ENCODE measurements around the gene TTC5.
"Not testable (repeated sequence)": the region's sequence is repeated elsewhere in the genome, so short reads cannot be mapped to it uniquely, and the experiment has no call there.

The TTC5 gene

DNA sequence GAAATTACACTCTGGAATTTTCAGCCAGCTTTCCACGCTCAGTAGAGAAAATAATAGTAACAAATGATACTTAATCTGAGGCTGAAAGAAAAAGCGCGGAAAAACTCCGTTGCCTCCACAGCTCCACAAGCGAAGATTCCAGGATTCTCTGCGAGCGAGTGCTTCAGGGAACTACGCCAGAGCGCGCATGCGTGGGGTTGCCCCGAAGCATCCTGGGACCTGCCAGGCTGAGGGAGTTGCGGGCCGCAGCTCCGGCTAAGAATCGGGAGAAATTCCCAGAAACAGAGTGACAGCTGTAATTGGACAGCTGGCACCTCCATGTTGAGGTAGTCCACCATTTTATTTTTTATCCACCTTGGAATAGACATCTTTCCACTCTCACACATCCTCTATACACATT lies 12.0 kb upstream of the TTC5 start:
- no peaks in the 10 kb centered on the region for H3K27me3 ChIP-seq (ENCODE audit: control insufficient read depth in 5 of 5, insufficient read depth in 4 of 5, low read length in 5 of 5)
- no peaks in the 10 kb centered on the region for H3K9me3 ChIP-seq (ENCODE audit: control insufficient read depth in 5 of 5, low read length in 5 of 5)
- no peak overlapping the region for H3K27ac ChIP-seq (ENCODE audit: low read depth, low read length)
- H3K4me3 ChIP-seq (ENCODE audit: low read depth in 1 of 5, low read length in 5 of 5), result no peak overlapping the region
- no peaks in the 10 kb centered on the region for H3K4me1 ChIP-seq (ENCODE audit: control insufficient read depth in 5 of 5, insufficient read depth in 5 of 5, low read length in 5 of 5)
- H3K9ac ChIP-seq (ENCODE audit: low read length in 5 of 5), result no peak overlapping the region
- H3K36me3 ChIP-seq (ENCODE audit: control insufficient read depth in 5 of 5, insufficient read depth in 5 of 5, low read length in 5 of 5), result peaks cover 25 to 54% (median 50%) of the 10 kb centered on the region in 5 donors

DNA sequence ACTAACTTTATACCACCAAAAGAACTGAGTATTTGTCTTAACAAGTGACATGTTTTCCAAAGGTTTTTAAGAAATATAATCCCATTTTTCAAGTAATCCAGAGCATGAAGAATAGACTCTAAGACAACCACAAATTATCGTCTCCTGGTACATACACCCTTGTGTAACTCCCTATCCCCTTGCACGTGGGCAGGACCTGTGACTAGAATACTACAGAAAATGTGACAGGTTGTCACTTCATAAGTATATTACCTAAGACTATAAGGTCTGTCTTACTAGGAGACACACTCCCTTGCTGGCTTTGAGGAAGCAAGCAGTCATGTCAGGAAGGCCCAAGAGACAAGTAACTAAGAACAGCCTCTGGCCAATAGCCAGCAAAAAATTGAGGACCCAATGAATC lies 8.3 kb upstream of the TTC5 start:
- no peak overlapping the region for H3K27ac ChIP-seq (ENCODE audit: low read depth, low read length)
- H3K27me3 ChIP-seq (ENCODE audit: control insufficient read depth in 5 of 5, insufficient read depth in 4 of 5, low read length in 5 of 5), result no peaks in the 10 kb centered on the region
- H3K9ac ChIP-seq (ENCODE audit: low read length in 5 of 5), result no peak overlapping the region
- H3K36me3 ChIP-seq (ENCODE audit: control insufficient read depth in 5 of 5, insufficient read depth in 5 of 5, low read length in 5 of 5), result peaks cover 23 to 59% (median 54%) of the 10 kb centered on the region in 5 donors
- H3K9me3 ChIP-seq (ENCODE audit: control insufficient read depth in 5 of 5, low read length in 5 of 5), result no peaks in the 10 kb centered on the region
- no peaks in the 10 kb centered on the region for H3K4me1 ChIP-seq (ENCODE audit: control insufficient read depth in 5 of 5, insufficient read depth in 5 of 5, low read length in 5 of 5)
- H3K4me3 ChIP-seq (ENCODE audit: low read depth in 1 of 5, low read length in 5 of 5), result no peak overlapping the region

GRCh38 chr14:20306079-20306423 lies 300 bp upstream of the TTC5 start:
- H3K4me3 ChIP-seq (ENCODE audit: low read depth in 1 of 5, low read length in 5 of 5), result peak overlapping the region; percentile 87 to 98 (median 92)
- no peaks in the 10 kb centered on the region for H3K27me3 ChIP-seq (ENCODE audit: control insufficient read depth in 5 of 5, insufficient read depth in 4 of 5, low read length in 5 of 5)
- H3K9me3 ChIP-seq (ENCODE audit: control insufficient read depth in 5 of 5, low read length in 5 of 5), result no peaks in the 10 kb centered on the region
- H3K4me1 ChIP-seq (ENCODE audit: control insufficient read depth in 5 of 5, insufficient read depth in 5 of 5, low read length in 5 of 5), result peaks cover 0 to 11% (median 10%) of the 10 kb centered on the region in 5 donors
- peak overlapping the region in 1 of 5 donors; percentile 83 for H3K9ac ChIP-seq (ENCODE audit: low read length in 5 of 5)
- H3K27ac ChIP-seq (ENCODE audit: low read depth, low read length), result no peak overlapping the region
- H3K36me3 ChIP-seq (ENCODE audit: control insufficient read depth in 5 of 5, insufficient read depth in 5 of 5, low read length in 5 of 5), result peaks cover 8 to 10% (median 10%) of the 10 kb centered on the region in 5 donors

DNA sequence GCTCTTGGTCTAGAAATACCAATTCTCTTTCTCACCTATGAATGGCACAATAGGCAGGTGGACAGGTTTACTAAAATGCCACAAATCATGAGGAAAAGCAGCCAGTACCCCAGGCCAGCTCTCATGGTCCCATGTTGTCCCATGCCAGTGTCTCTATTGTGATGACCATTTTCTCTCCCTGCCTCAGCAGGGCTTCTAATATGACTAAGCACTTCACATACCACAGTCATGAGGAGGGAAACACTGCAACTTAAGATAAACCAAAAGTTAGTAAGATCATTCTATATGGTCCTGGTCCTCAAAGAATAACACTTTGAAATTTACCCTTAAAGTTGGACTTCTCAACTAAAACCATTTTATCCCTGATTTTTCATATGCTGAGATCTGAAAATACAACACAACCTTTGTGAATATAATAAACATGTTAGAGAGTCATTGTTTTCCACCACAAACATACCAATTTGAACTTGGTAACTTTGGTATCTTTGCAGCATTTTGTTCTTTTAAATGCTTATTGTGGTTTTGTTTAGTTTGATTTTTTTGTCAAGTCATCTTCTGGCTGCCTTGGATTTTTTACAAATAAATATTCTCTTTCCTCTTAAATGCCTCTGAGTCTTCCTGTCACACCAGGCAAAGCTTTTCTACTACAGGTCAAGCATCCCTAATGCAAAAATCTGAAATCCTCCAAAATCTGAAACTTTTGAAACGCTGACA lies 3.6 kb downstream of the TTC5 start:
- Histone ChIP-seq H3K4me1 (ENCODE audit: control insufficient read depth in 5 of 5, insufficient read depth in 5 of 5, low read length in 5 of 5) (peaks cover 0 to 11% (median 10%) of the 10 kb centered on the region in 5 donors), H3K27me3 (ENCODE audit: control insufficient read depth in 5 of 5, insufficient read depth in 4 of 5, low read length in 5 of 5) (no peaks in the 10 kb centered on the region), H3K9me3 (ENCODE audit: control insufficient read depth in 5 of 5, low read length in 5 of 5) (no peaks in the 10 kb centered on the region), H3K27ac (ENCODE audit: low read depth, low read length) (no peak overlapping the region), H3K4me3 (ENCODE audit: low read depth in 1 of 5, low read length in 5 of 5) (no peak overlapping the region), H3K9ac (ENCODE audit: low read length in 5 of 5) (no peak overlapping the region), H3K36me3 (ENCODE audit: control insufficient read depth in 5 of 5, insufficient read depth in 5 of 5, low read length in 5 of 5) (peaks cover 26 to 45% (median 40%) of the 10 kb centered on the region in 5 donors)

GRCh38 chr14:20295067-20295466 lies 10.7 kb downstream of the TTC5 start:
- Histone ChIP-seq H3K36me3 (ENCODE audit: control insufficient read depth in 5 of 5, insufficient read depth in 5 of 5, low read length in 5 of 5) (peaks cover 56 to 85% (median 73%) of the 10 kb centered on the region in 5 donors), H3K4me1 (ENCODE audit: control insufficient read depth in 5 of 5, insufficient read depth in 5 of 5, low read length in 5 of 5) (no peaks in the 10 kb centered on the region), H3K27ac (ENCODE audit: low read depth, low read length) (no peak overlapping the region), H3K9me3 (ENCODE audit: control insufficient read depth in 5 of 5, low read length in 5 of 5) (no peaks in the 10 kb centered on the region), H3K4me3 (ENCODE audit: low read depth in 1 of 5, low read length in 5 of 5) (no peak overlapping the region), H3K9ac (ENCODE audit: low read length in 5 of 5) (peak overlapping the region in 1 of 5 donors; percentile 6), H3K27me3 (ENCODE audit: control insufficient read depth in 5 of 5, insufficient read depth in 4 of 5, low read length in 5 of 5) (no peaks in the 10 kb centered on the region)

DNA sequence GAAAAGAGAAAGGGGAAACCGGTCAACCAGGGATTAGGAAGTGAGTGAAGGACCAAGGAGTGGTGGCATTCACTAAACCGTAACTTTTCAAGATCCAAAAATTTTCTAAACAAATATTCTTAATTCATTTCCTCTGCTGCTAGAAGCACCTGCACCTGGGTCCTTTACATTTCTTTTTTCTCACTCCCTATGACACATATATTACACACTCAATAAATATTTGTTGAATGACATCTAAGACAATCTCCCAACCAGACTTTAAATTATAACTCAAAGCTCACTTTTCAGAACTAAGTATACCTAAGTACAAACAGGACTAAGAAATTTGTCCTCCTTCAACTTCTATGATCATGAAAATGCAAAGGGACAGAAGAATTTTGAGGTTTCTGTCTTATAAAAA lies 11.1 kb downstream of the TTC5 start:
- Histone ChIP-seq H3K36me3 (ENCODE audit: control insufficient read depth in 5 of 5, insufficient read depth in 5 of 5, low read length in 5 of 5) (peaks cover 56 to 86% (median 76%) of the 10 kb centered on the region in 5 donors), H3K4me1 (ENCODE audit: control insufficient read depth in 5 of 5, insufficient read depth in 5 of 5, low read length in 5 of 5) (peaks cover 0 to 1% (median 0%) of the 10 kb centered on the region in 5 donors), H3K9ac (ENCODE audit: low read length in 5 of 5) (no peak overlapping the region), H3K4me3 (ENCODE audit: low read depth in 1 of 5, low read length in 5 of 5) (no peak overlapping the region), H3K9me3 (ENCODE audit: control insufficient read depth in 5 of 5, low read length in 5 of 5) (no peaks in the 10 kb centered on the region), H3K27ac (ENCODE audit: low read depth, low read length) (no peak overlapping the region), H3K27me3 (ENCODE audit: control insufficient read depth in 5 of 5, insufficient read depth in 4 of 5, low read length in 5 of 5) (no peaks in the 10 kb centered on the region)

GRCh38 chr14:20281998-20282397 lies 23.8 kb downstream of the TTC5 start:
- H3K4me1 ChIP-seq (ENCODE audit: control insufficient read depth in 5 of 5, insufficient read depth in 5 of 5, low read length in 5 of 5); H3K4me3 ChIP-seq (ENCODE audit: low read depth in 1 of 5, low read length in 5 of 5); H3K9me3 ChIP-seq (ENCODE audit: control insufficient read depth in 5 of 5, low read length in 5 of 5); H3K36me3 ChIP-seq (ENCODE audit: control insufficient read depth in 5 of 5, insufficient read depth in 5 of 5, low read length in 5 of 5); H3K27me3 ChIP-seq (ENCODE audit: control insufficient read depth in 5 of 5, insufficient read depth in 4 of 5, low read length in 5 of 5); H3K9ac ChIP-seq (ENCODE audit: low read length in 5 of 5); H3K27ac ChIP-seq (ENCODE audit: low read depth, low read length): not testable (repeated sequence)

GRCh38 chr14:20280265-20280664 lies 25.5 kb downstream of the TTC5 start:
- not testable (repeated sequence) for H3K4me1 ChIP-seq (ENCODE audit: control insufficient read depth in 5 of 5, insufficient read depth in 5 of 5, low read length in 5 of 5); H3K4me3 ChIP-seq (ENCODE audit: low read depth in 1 of 5, low read length in 5 of 5); H3K36me3 ChIP-seq (ENCODE audit: control insufficient read depth in 5 of 5, insufficient read depth in 5 of 5, low read length in 5 of 5); H3K9ac ChIP-seq (ENCODE audit: low read length in 5 of 5); H3K27ac ChIP-seq (ENCODE audit: low read depth, low read length); H3K9me3 ChIP-seq (ENCODE audit: control insufficient read depth in 5 of 5, low read length in 5 of 5); H3K27me3 ChIP-seq (ENCODE audit: control insufficient read depth in 5 of 5, insufficient read depth in 4 of 5, low read length in 5 of 5)

DNA sequence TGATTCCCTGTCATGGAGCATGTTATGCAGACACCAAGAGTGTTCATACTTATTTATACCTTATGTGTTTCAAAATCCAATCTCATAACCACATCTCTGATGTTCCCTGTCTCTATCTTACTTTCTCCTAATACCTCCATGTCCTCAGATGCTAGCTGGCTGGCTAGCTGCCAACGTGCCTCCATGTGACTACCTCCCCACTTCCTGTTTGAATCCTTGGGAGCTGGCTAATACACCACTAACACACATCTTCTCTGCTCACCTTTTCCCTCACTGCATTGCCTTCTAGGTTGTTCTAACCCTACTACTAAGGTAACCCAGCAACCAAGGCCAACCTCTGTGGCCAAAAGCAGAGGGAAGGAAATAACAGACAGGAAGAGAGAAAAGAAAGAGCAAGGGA lies 27.3 kb downstream of the TTC5 start:
- H3K9me3 ChIP-seq (ENCODE audit: control insufficient read depth in 5 of 5, low read length in 5 of 5), result peaks cover 0 to 6% (median 5%) of the 10 kb centered on the region in 5 donors
- peaks cover 0 to 5% (median 2%) of the 10 kb centered on the region in 5 donors for H3K36me3 ChIP-seq (ENCODE audit: control insufficient read depth in 5 of 5, insufficient read depth in 5 of 5, low read length in 5 of 5)
- H3K9ac ChIP-seq (ENCODE audit: low read length in 5 of 5), result no peak overlapping the region
- H3K27ac ChIP-seq (ENCODE audit: low read depth, low read length), result no peak overlapping the region
- no peak overlapping the region for H3K4me3 ChIP-seq (ENCODE audit: low read depth in 1 of 5, low read length in 5 of 5)
- no peaks in the 10 kb centered on the region for H3K4me1 ChIP-seq (ENCODE audit: control insufficient read depth in 5 of 5, insufficient read depth in 5 of 5, low read length in 5 of 5)
- no peaks in the 10 kb centered on the region for H3K27me3 ChIP-seq (ENCODE audit: control insufficient read depth in 5 of 5, insufficient read depth in 4 of 5, low read length in 5 of 5)

GRCh38 chr14:20277409-20277808 lies 28.3 kb downstream of the TTC5 start:
- Histone ChIP-seq H3K9ac (ENCODE audit: low read length in 5 of 5) (no peak overlapping the region), H3K9me3 (ENCODE audit: control insufficient read depth in 5 of 5, low read length in 5 of 5) (peaks cover 0 to 11% (median 7%) of the 10 kb centered on the region in 5 donors), H3K27ac (ENCODE audit: low read depth, low read length) (no peak overlapping the region), H3K4me3 (ENCODE audit: low read depth in 1 of 5, low read length in 5 of 5) (no peak overlapping the region), H3K27me3 (ENCODE audit: control insufficient read depth in 5 of 5, insufficient read depth in 4 of 5, low read length in 5 of 5) (no peaks in the 10 kb centered on the region), H3K36me3 (ENCODE audit: control insufficient read depth in 5 of 5, insufficient read depth in 5 of 5, low read length in 5 of 5) (peaks cover 0 to 5% (median 2%) of the 10 kb centered on the region in 5 donors), H3K4me1 (ENCODE audit: control insufficient read depth in 5 of 5, insufficient read depth in 5 of 5, low read length in 5 of 5) (no peaks in the 10 kb centered on the region)
